Panc1 (cell line): ENCODE measurements around the gene ACYP2. TPM values are rescaled to one million over a fixed set of nuclear protein-coding genes. Genes with fewer than 3 reads are reported as not detected.

ENCODE experiments used
- ATAC-seq: fragments of 200-7000 bp; cut with Tn5 transposase; 2 replicates; pipeline ENCODE4 v1.9.1; 2020; ENCODE audit warnings: mild to moderate bottlenecking, moderate library complexity
- BruUV-seq: library from RNA; stranded (reverse); fragments of 400-500 nt; replicated peaks from 2 replicates; lab custom pipeline; 2021; lab: Mats Ljungman, UMichigan
- CTCF ChIA-PET: fragments of 300-600 bp; sonication (Branson Sonifier 250); formaldehyde crosslinking; loops from one replicate; lab custom pipeline; 2022; ENCODE audit warnings: antibody characterized with exemption; lab: Charles Lee
- POLR2A ChIA-PET: fragments of 300-600 bp; sonication (Branson Sonifier 250); formaldehyde crosslinking; loops from one replicate; lab custom pipeline; 2022; ENCODE audit warnings: antibody characterized with exemption; lab: Charles Lee
- DNase-seq: peaks from one replicate; pipeline ENCODE4 v3.0.0-alpha.2; 2010; ENCODE audit warnings: low read depth, low spot score
- H3K27ac ChIP-seq: 2 replicates; pipeline ENCODE4 v1.5.1; 2011; ENCODE audit warnings: mild to moderate bottlenecking, low read length, inconsistent platforms
- H3K27me3 ChIP-seq: fragments of 200-500 bp; sonication (Bioruptor generic); 2 replicates; pipeline ENCODE4 v1.6.0; 2014; ENCODE audit warnings: low read length, inconsistent platforms; ENCODE audit not compliant: control insufficient read depth, insufficient read depth
- H3K36me3 ChIP-seq: fragments of 200-500 bp; sonication (Bioruptor generic); 2 replicates; pipeline ENCODE4 v1.5.1; 2014; ENCODE audit warnings: inconsistent platforms, mild to moderate bottlenecking, low read length, moderate library complexity; ENCODE audit not compliant: control insufficient read depth, insufficient read depth
- H3K4me1 ChIP-seq: 2 replicates; pipeline ENCODE4 v1.5.1; 2011; ENCODE audit warnings: inconsistent platforms, mild to moderate bottlenecking, low read length, moderate library complexity; ENCODE audit not compliant: control insufficient read depth, insufficient read depth
- H3K4me3 ChIP-seq, 2 experiments: 2 replicates each; pipeline ENCODE4 v1.5.1; 2011 to 2012; ENCODE audit warnings: low read depth in 2 of 2, low read length in 2 of 2, mild to moderate bottlenecking in 2 of 2, inconsistent platforms in 1 of 2, moderate library complexity in 1 of 2
- H3K9me3 ChIP-seq: fragments of 200-500 bp; sonication (Bioruptor generic); 2 replicates; pipeline ENCODE4 v1.5.1; 2014; ENCODE audit warnings: low read depth, mild to moderate bottlenecking, inconsistent platforms, low read length, moderate library complexity; ENCODE audit not compliant: control insufficient read depth, insufficient read depth
- POLR2AphosphoS5 ChIP-seq: IDR thresholded peaks from 2 replicates; pipeline ENCODE4 v1.6.1; 2012; ENCODE audit warnings: mild to moderate bottlenecking, low read depth, low read length, moderate library complexity
- SIN3A ChIP-seq: IDR thresholded peaks from 2 replicates; pipeline ENCODE4 v1.6.1; 2012; ENCODE audit warnings: low read depth, mild to moderate bottlenecking, low read length, moderate library complexity, borderline replicate concordance; ENCODE audit not compliant: insufficient read depth
- TCF7L2 ChIP-seq: IDR thresholded peaks from 2 replicates; pipeline ENCODE4 v1.6.1; 2011; ENCODE audit warnings: mild to moderate bottlenecking, low read depth, low read length, inconsistent platforms
- in situ Hi-C: cut with HindIII; loops from 2 replicates; pipeline ENCODE4 v1.10.0; 2016; ENCODE audit warnings: low sequenced_read_pairs, low pct_unique_long_range_greater_than_20kb
- intact Hi-C: fragments of 100-400 bp; cut with micrococcal nuclease; formaldehyde crosslinking; loops from one replicate; pipeline ENCODE4 v1.10.0; 2022; ENCODE audit not compliant: unreplicated experiment
- total RNA-seq: library from RNA; stranded (reverse); gene quantifications from one replicate; pipeline ENCODE4 v1.2.1, GENCODE V29; 2021; ENCODE audit not compliant: unreplicated experiment
- TF ChIP-seq, protein P1 (sequence below): fragments of 450-650 bp; IDR thresholded peaks from 2 replicates; pipeline ENCODE4 v1.5.1; 2017; ENCODE audit warnings: mild to moderate bottlenecking
- TF ChIP-seq, protein P2 (sequence below), 2 experiments: IDR thresholded peaks; 2 replicates each; pipeline ENCODE4 v1.6.1; 2011 to 2012; ENCODE audit warnings: low read depth in 2 of 2, control low read depth in 1 of 2, low read length in 1 of 2, mild to moderate bottlenecking in 1 of 2, moderate library complexity in 1 of 2; ENCODE audit not compliant: insufficient read depth in 1 of 2

Gene ACYP2
- total RNA-seq, 1 experiment from 2014 or later = 11.5 TPM

DNA sequence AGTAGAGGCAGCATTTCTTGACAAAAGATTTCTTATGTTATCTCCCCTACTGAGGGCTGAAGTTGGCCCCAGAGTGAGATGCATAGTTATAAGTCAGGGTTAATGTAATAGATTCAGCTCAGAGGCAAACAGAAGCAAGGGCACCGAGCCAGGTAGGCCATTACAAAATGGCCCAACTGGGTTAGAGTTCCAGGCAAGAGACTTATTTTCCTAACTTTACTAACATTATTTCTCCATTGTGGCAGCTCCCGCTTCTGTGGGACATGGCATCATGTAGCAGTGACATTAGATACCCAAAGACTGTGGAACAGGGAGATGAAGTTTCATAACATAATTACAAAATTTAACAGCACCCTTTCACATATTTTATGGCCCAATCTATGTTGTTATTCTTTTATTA, 113.5 kb downstream of the ACYP2 start:
- in situ Hi-C loops = no loop called here
- no peak overlapping the region for H3K4me3 ChIP-seq
- intact Hi-C loops = no loop called here
- no peaks in the 10 kb centered on the region for H3K4me1 ChIP-seq
- H3K36me3 ChIP-seq = no peaks in the 10 kb centered on the region
- ChIA-PET CTCF (no interaction called here), POLR2A (no interaction called here)
- ATAC-seq (no peak), DNase-seq (no peak)
- no peaks in the 10 kb centered on the region for H3K9me3 ChIP-seq
- H3K27ac ChIP-seq = no peak overlapping the region
- BruUV-seq = no TSS peak
- TF ChIP-seq SIN3A (no peak), POLR2AphosphoS5 (no peak), TCF7L2 (no peak)
- TF ChIP-seq, protein P1, sequence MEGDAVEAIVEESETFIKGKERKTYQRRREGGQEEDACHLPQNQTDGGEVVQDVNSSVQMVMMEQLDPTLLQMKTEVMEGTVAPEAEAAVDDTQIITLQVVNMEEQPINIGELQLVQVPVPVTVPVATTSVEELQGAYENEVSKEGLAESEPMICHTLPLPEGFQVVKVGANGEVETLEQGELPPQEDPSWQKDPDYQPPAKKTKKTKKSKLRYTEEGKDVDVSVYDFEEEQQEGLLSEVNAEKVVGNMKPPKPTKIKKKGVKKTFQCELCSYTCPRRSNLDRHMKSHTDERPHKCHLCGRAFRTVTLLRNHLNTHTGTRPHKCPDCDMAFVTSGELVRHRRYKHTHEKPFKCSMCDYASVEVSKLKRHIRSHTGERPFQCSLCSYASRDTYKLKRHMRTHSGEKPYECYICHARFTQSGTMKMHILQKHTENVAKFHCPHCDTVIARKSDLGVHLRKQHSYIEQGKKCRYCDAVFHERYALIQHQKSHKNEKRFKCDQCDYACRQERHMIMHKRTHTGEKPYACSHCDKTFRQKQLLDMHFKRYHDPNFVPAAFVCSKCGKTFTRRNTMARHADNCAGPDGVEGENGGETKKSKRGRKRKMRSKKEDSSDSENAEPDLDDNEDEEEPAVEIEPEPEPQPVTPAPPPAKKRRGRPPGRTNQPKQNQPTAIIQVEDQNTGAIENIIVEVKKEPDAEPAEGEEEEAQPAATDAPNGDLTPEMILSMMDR = no peak
- TF ChIP-seq, protein P2, sequence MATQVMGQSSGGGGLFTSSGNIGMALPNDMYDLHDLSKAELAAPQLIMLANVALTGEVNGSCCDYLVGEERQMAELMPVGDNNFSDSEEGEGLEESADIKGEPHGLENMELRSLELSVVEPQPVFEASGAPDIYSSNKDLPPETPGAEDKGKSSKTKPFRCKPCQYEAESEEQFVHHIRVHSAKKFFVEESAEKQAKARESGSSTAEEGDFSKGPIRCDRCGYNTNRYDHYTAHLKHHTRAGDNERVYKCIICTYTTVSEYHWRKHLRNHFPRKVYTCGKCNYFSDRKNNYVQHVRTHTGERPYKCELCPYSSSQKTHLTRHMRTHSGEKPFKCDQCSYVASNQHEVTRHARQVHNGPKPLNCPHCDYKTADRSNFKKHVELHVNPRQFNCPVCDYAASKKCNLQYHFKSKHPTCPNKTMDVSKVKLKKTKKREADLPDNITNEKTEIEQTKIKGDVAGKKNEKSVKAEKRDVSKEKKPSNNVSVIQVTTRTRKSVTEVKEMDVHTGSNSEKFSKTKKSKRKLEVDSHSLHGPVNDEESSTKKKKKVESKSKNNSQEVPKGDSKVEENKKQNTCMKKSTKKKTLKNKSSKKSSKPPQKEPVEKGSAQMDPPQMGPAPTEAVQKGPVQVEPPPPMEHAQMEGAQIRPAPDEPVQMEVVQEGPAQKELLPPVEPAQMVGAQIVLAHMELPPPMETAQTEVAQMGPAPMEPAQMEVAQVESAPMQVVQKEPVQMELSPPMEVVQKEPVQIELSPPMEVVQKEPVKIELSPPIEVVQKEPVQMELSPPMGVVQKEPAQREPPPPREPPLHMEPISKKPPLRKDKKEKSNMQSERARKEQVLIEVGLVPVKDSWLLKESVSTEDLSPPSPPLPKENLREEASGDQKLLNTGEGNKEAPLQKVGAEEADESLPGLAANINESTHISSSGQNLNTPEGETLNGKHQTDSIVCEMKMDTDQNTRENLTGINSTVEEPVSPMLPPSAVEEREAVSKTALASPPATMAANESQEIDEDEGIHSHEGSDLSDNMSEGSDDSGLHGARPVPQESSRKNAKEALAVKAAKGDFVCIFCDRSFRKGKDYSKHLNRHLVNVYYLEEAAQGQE (IDR thresholded peaks at IDR 0.05; ENCODE audit: insufficient read depth in 1 of 2, low read depth in 2 of 2, low read length in 1 of 2) = no peak
- no peaks in the 10 kb centered on the region for H3K27me3 ChIP-seq

DNA sequence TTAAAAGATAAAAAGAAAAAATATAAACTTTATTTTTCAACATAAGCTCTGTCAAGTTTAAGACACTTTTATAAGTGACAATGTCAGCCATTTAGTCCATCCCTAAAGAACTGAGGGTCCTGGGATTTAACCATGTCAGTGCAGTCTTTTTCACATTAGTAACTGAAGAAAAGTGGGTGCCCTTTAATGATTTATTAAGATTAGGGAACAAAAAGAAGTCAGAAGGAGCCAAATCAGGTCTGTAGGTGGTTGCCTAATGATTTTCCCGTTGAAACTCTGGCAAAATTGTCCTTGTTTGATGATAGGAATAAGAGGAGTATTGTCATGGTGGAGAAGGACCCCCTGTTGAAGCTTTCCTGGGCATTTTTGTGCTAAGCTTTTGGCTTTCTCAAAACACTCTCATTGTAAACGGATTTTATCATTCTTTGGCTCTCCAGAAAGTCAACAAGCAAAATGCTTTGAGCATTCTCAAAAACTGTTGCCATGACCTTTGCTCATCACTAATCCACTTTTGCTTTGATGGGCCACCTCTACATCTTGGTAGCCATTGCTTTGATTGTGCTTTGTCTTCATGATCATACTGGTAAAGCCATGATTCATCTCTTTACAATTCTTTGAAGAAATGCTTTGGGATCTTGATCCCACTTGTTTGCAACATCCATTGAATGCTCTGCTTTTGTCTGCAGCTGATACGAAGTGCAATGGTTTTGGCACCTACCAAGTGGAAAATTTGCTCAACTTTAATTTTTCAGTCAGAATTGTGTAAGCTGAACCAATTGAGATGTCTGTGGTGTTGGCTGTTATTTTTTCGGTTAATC, 118.6 kb downstream of the ACYP2 start:
- ChIA-PET CTCF (no interaction called here), POLR2A (no interaction called here)
- BruUV-seq = no TSS peak
- TF ChIP-seq SIN3A = no peak
- TF ChIP-seq, protein P2 (IDR thresholded peaks at IDR 0.05; ENCODE audit: insufficient read depth in 1 of 2, low read depth in 2 of 2, low read length in 1 of 2) = no peak
- no peak for TF ChIP-seq POLR2AphosphoS5
- no peak for TF ChIP-seq TCF7L2
- TF ChIP-seq, protein P1 = no peak
- Histone ChIP-seq H3K27me3 (no peaks in the 10 kb centered on the region), H3K4me3 (no peak overlapping the region), H3K36me3 (no peaks in the 10 kb centered on the region), H3K9me3 (peaks cover 4% of the 10 kb centered on the region; the same call in 1 of the 2 replicates), H3K4me1 (no peaks in the 10 kb centered on the region), H3K27ac (no peak overlapping the region)
- intact Hi-C loops = no loop called here
- in situ Hi-C loops = no loop called here
- no peak for DNase-seq
- ATAC-seq = no peak
